Measurements from ENCODE around the gene HCN2. TPM values are rescaled to one million over a fixed set of nuclear protein-coding genes. Genes with fewer than 3 reads are reported as not detected.

The HCN2 gene
- total and polyA plus RNA-seq, 3 donors from 2014 or later, result 5.5 to 12.4 (median 6.6) TPM

DNA sequence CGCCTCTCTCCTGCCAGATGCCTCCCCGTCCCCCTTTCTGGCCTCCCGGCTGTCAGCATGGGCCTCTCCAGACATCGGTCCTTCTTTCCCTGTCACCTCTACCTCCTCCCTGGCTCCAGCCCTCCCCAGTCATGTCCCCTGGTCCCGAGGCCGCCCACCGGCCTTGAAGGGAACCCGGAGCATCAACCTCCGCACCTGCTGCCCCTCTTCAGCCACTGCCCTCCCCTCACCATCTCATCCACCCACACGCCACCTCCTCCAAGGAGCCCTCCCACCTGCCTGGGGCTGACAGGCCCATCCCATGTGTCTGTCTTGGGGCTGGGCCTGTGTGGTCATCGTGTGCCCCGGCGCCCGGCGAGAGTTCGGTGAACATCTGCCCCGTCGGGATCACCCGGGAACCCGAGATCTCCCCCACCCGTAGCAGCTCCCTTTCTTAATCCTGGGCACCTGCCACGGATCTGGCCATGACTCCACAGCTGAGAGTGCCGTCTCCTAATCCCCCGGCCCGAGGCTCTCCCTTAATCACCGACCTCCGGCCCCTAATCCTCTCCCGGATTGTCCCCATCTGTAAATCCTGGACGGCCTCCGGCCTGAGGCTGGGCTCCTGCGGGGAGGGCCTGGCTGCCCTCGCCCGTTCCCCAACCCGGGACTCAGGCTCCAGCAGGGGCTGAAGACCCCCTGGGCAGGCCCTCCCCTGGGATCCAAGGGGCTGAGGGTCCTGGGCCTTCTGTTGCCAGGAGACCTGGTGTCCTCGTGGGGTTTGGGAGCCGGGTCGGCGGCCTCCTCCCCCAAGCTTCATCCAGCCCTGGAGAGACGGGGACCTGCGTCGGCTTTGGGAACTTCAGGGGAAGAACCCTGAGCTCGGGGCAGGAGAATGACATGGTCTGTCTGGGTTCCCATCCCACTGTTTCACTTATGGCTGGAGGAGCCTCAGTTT is 5.9 kb downstream of the HCN2 start:
- Histone ChIP-seq H3K27me3 (no peaks in the 10 kb centered on the region), H3K4me1 (no peaks in the 10 kb centered on the region), H3K36me3 (ENCODE audit: low read depth, missing control alignments) (no peaks in the 10 kb centered on the region), H3K27ac (no peak overlapping the region), H3K4me3 (no peak overlapping the region), H3K9me3 (no peaks in the 10 kb centered on the region)
- no peak for TF ChIP-seq POLR2A (IDR thresholded peaks at IDR 0.05)
- TF ChIP-seq CTCF (IDR thresholded peaks at IDR 0.05), result no peak
- no peak for DNase-seq
- 76 to 83% methylated on average over 34 to 39 of the region's 42 CpGs for WGBS, 2 donors
- intact Hi-C loops (cut with DNase I; ENCODE audit: low total_unique reads), result no loop called here

DNA sequence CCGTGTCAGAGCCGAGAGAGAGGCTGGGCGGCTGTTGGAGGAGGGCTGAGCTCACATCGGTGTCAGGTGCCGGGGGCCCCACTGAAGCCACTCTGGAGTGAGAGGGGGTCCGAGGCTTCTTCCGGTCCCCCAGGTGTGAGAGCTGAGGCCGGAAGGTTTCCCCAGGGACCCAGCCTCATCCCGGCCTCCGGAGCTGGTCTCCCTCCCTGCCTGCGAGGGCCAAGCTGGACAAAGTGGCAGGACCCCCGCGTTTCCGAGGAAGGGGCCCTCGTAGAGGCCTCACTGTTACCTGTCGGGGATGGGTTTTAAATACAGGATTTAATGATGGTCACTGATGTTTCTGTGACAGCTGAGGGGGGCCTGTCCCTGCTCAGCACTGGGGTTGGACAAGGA is 6.6 kb downstream of the HCN2 start:
- Histone ChIP-seq H3K9me3 (no peaks in the 10 kb centered on the region), H3K4me3 (no peak overlapping the region), H3K27ac (no peak overlapping the region), H3K36me3 (ENCODE audit: low read depth, missing control alignments) (no peaks in the 10 kb centered on the region), H3K27me3 (no peaks in the 10 kb centered on the region), H3K4me1 (no peaks in the 10 kb centered on the region)
- WGBS, 2 donors, result 88 to 89% methylated on average over 3 to 16 of the region's 16 CpGs
- TF ChIP-seq CTCF (IDR thresholded peaks at IDR 0.05) (no peak), POLR2A (IDR thresholded peaks at IDR 0.05) (no peak)
- DNase-seq, result no peak
- intact Hi-C loops (cut with DNase I; ENCODE audit: low total_unique reads), result no loop called here

DNA sequence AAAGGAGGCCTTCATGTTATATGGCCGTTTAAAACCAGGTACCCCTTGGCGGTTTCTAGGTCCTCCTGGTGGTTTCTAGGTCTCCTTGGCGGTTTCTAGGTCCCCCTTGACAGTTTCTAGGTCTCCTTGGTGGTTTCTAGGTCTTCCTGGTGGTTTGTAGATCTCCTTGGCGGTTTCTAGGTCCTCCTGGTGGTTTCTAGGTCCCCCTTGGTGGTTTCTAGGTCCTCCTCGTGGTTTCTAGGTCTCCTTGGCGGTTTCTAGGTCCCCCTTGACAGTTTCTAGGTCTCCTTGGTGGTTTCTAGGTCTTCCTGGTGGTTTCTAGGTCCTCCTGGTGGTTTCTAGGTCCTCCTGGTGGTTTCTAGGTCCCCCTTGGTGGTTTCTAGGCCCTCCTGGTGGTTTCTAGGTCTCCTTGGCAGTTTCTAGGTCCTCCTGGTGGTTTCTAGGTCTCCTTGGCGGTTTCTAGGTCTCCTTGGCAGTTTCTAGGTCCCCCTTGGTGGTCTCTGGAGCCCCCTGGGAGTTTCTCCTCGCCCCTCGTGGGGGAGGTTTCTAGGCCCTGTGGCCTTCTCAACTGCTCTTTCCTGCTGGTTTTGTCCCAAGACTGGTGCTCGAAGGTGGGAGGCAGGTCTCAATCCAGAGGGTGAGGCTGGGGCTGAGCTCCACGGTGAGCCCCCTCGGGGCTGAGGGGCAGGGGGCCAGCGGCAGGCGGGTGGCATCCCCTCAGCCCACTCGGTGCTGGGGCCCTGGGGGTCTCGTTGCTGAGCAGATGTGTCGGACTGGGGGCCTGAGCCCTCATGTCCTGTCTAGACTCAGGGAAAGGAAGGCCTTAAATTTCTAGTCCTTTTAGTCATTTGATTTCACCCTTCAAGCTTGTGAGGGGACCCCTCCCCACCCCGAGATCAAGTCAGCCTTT is 8.0 kb downstream of the HCN2 start:
- no peak for TF ChIP-seq POLR2A (IDR thresholded peaks at IDR 0.05)
- no peak for TF ChIP-seq CTCF (IDR thresholded peaks at IDR 0.05)

DNA sequence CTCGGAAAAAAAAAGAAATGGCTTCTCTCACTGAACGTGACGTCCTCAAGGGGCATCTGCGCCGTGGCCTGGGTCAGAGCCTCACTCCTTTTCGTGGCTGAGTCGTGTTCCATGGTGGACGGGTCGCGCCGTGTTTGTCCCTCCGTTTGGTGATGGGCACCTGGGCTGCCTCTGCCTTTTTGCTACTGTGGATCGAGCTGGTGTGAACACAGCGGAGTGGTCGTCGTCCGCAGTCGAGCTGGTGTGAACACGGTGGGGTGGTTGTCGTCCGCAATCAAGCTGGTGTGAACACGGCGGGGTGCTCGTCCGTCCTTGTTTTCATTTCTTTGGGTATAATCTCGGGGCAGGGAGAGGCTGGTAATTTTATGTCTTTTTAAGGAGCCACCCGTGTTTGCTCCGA is 11.6 kb downstream of the HCN2 start:
- no peak overlapping the region for H3K4me3 ChIP-seq
- H3K27ac ChIP-seq, result no peak overlapping the region
- intact Hi-C loops (cut with DNase I; ENCODE audit: low total_unique reads), result no loop called here
- H3K27me3 ChIP-seq, result no peaks in the 10 kb centered on the region
- 91 to 93% methylated on average over 28 of the region's 28 CpGs for WGBS, 2 donors
- no peaks in the 10 kb centered on the region for H3K4me1 ChIP-seq
- no peaks in the 10 kb centered on the region for H3K9me3 ChIP-seq
- no peak for TF ChIP-seq CTCF (IDR thresholded peaks at IDR 0.05)
- TF ChIP-seq POLR2A (IDR thresholded peaks at IDR 0.05), result no peak
- H3K36me3 ChIP-seq (ENCODE audit: low read depth, missing control alignments), result no peaks in the 10 kb centered on the region
- DNase-seq, result no peak

More for the DNA sequence above, 8.0 kb downstream of the HCN2 start:
- H3K9me3 ChIP-seq, result no peaks in the 10 kb centered on the region
- intact Hi-C loops (cut with DNase I; ENCODE audit: low total_unique reads), result no loop called here
- DNase-seq, result no peak
- no peaks in the 10 kb centered on the region for H3K27me3 ChIP-seq
- no peaks in the 10 kb centered on the region for H3K36me3 ChIP-seq (ENCODE audit: low read depth, missing control alignments)
- no peak overlapping the region for H3K4me3 ChIP-seq
- no peak overlapping the region for H3K27ac ChIP-seq
- 76 to 81% methylated on average over 14 to 18 of the region's 18 CpGs for WGBS, 2 donors
- no peaks in the 10 kb centered on the region for H3K4me1 ChIP-seq
